Measurements from ENCODE around the gene SLC25A31.

SLC25A31 gene

GRCh38 chr4:127709456-127709855, 20.7 kb upstream of the SLC25A31 start:
- H3K56ac ChIP-seq (ENCODE audit: low read length): no peak overlapping the region
- no peak for DNase-seq
- no peak overlapping the region for H3K23ac ChIP-seq (ENCODE audit: low read length)
- no peak overlapping the region for H2BK120ac ChIP-seq (ENCODE audit: low read depth, low read length)
- no peak overlapping the region for H4K5ac ChIP-seq (ENCODE audit: low read length)
- no peak overlapping the region for H3K4me3 ChIP-seq (ENCODE audit: low read length)
- no peak overlapping the region for H2AK5ac ChIP-seq (ENCODE audit: low read length)
- no peaks in the 10 kb centered on the region for H3K4me1 ChIP-seq (ENCODE audit: control insufficient read depth, low read depth, low read length)
- H3K36me3 ChIP-seq (ENCODE audit: control insufficient read depth, insufficient read depth, low read length): no peaks in the 10 kb centered on the region
- H3K79me2 ChIP-seq (ENCODE audit: control insufficient read depth, insufficient read depth, low read length): no peaks in the 10 kb centered on the region
- H3K18ac ChIP-seq (ENCODE audit: low read length): no peak overlapping the region
- no peak overlapping the region for H4K8ac ChIP-seq (ENCODE audit: low read depth, low read length)
- no peaks in the 10 kb centered on the region for H3K79me1 ChIP-seq (ENCODE audit: low read length)
- no peak overlapping the region for H3K27ac ChIP-seq (ENCODE audit: low read depth, low read length)
- no peak overlapping the region for H2BK15ac ChIP-seq (replicated peaks; ENCODE audit: low read depth)
- no peak overlapping the region for H3K4me2 ChIP-seq (ENCODE audit: low read length)
- WGBS (ENCODE audit: extremely low coverage, insufficient coverage, low lambda C conversion rate): no CpG with 5 or more reads among the region's 3 CpGs
- no peak overlapping the region for H2BK5ac ChIP-seq (ENCODE audit: low read length)
- H3K4ac ChIP-seq (ENCODE audit: low read depth, low read length): no peak overlapping the region
- no peak overlapping the region for H3K9ac ChIP-seq (ENCODE audit: low read length)
- H3K27me3 ChIP-seq (ENCODE audit: insufficient read depth, low read length, poor library complexity): no peaks in the 10 kb centered on the region

- H3K18ac ChIP-seq (ENCODE audit: low read length): no peak overlapping the region
These were observed 1.2 kb downstream of the SLC25A31 start for GRCh38 chr4:127731406-127731805.

GRCh38 chr4:127732623-127733328, 2.6 kb downstream of the SLC25A31 start:
- Histone ChIP-seq H3K9ac (ENCODE audit: low read length) (no peak overlapping the region), H3K4me1 (ENCODE audit: control insufficient read depth, low read depth, low read length) (no peaks in the 10 kb centered on the region), H4K8ac (ENCODE audit: low read depth, low read length) (no peak overlapping the region), H3K23ac (ENCODE audit: low read length) (no peak overlapping the region), H3K18ac (ENCODE audit: low read length) (no peak overlapping the region), H3K27me3 (ENCODE audit: insufficient read depth, low read length, poor library complexity) (no peaks in the 10 kb centered on the region), H3K4me3 (ENCODE audit: low read length) (no peak overlapping the region), H3K4ac (ENCODE audit: low read depth, low read length) (no peak overlapping the region), H3K4me2 (ENCODE audit: low read length) (no peak overlapping the region), H3K27ac (ENCODE audit: low read depth, low read length) (no peak overlapping the region), H3K56ac (ENCODE audit: low read length) (no peak overlapping the region), H2BK15ac (replicated peaks; ENCODE audit: low read depth) (no peak overlapping the region), H2AK5ac (ENCODE audit: low read length) (no peak overlapping the region), H2BK5ac (ENCODE audit: low read length) (no peak overlapping the region), H4K5ac (ENCODE audit: low read length) (no peak overlapping the region), H3K79me1 (ENCODE audit: low read length) (no peaks in the 10 kb centered on the region), H2BK120ac (ENCODE audit: low read depth, low read length) (no peak overlapping the region), H3K36me3 (ENCODE audit: control insufficient read depth, insufficient read depth, low read length) (no peaks in the 10 kb centered on the region), H3K79me2 (ENCODE audit: control insufficient read depth, insufficient read depth, low read length) (no peaks in the 10 kb centered on the region)
- WGBS (ENCODE audit: extremely low coverage, insufficient coverage, low lambda C conversion rate): no CpG with 5 or more reads among the region's 8 CpGs
- DNase-seq: peak; percentile 60

More at GRCh38 chr4:127731406-127731805, 1.2 kb downstream of the SLC25A31 start:
- H2BK120ac ChIP-seq (ENCODE audit: low read depth, low read length): no peak overlapping the region
- DNase-seq: no peak
- H3K9ac ChIP-seq (ENCODE audit: low read length): no peak overlapping the region
- no peak overlapping the region for H4K8ac ChIP-seq (ENCODE audit: low read depth, low read length)
- no peak overlapping the region for H3K23ac ChIP-seq (ENCODE audit: low read length)
- H2AK5ac ChIP-seq (ENCODE audit: low read length): no peak overlapping the region
- no peaks in the 10 kb centered on the region for H3K4me1 ChIP-seq (ENCODE audit: control insufficient read depth, low read depth, low read length)
- no peak overlapping the region for H3K4me3 ChIP-seq (ENCODE audit: low read length)
- no peaks in the 10 kb centered on the region for H3K36me3 ChIP-seq (ENCODE audit: control insufficient read depth, insufficient read depth, low read length)
- H3K4me2 ChIP-seq (ENCODE audit: low read length): no peak overlapping the region
- WGBS (ENCODE audit: extremely low coverage, insufficient coverage, low lambda C conversion rate): no CpG with 5 or more reads among the region's 19 CpGs
- H3K79me2 ChIP-seq (ENCODE audit: control insufficient read depth, insufficient read depth, low read length): no peaks in the 10 kb centered on the region
- H3K27me3 ChIP-seq (ENCODE audit: insufficient read depth, low read length, poor library complexity): no peaks in the 10 kb centered on the region
- H3K79me1 ChIP-seq (ENCODE audit: low read length): no peaks in the 10 kb centered on the region
- no peak overlapping the region for H3K27ac ChIP-seq (ENCODE audit: low read depth, low read length)
- H2BK5ac ChIP-seq (ENCODE audit: low read length): no peak overlapping the region
- no peak overlapping the region for H2BK15ac ChIP-seq (replicated peaks; ENCODE audit: low read depth)
- no peak overlapping the region for H3K4ac ChIP-seq (ENCODE audit: low read depth, low read length)
- H3K56ac ChIP-seq (ENCODE audit: low read length): no peak overlapping the region
- no peak overlapping the region for H4K5ac ChIP-seq (ENCODE audit: low read length)

- Histone ChIP-seq H3K9ac (ENCODE audit: low read length) (no peak overlapping the region), H3K27me3 (ENCODE audit: insufficient read depth, low read length, poor library complexity) (no peaks in the 10 kb centered on the region), H3K4me1 (ENCODE audit: control insufficient read depth, low read depth, low read length) (no peaks in the 10 kb centered on the region), H3K23ac (ENCODE audit: low read length) (no peak overlapping the region), H4K5ac (ENCODE audit: low read length) (no peak overlapping the region), H3K36me3 (ENCODE audit: control insufficient read depth, insufficient read depth, low read length) (no peaks in the 10 kb centered on the region), H3K18ac (ENCODE audit: low read length) (no peak overlapping the region), H3K27ac (ENCODE audit: low read depth, low read length) (no peak overlapping the region), H3K4me3 (ENCODE audit: low read length) (no peak overlapping the region), H3K4ac (ENCODE audit: low read depth, low read length) (no peak overlapping the region), H3K79me2 (ENCODE audit: control insufficient read depth, insufficient read depth, low read length) (no peaks in the 10 kb centered on the region), H3K4me2 (ENCODE audit: low read length) (no peak overlapping the region), H3K79me1 (ENCODE audit: low read length) (no peaks in the 10 kb centered on the region), H4K8ac (ENCODE audit: low read depth, low read length) (no peak overlapping the region), H2BK120ac (ENCODE audit: low read depth, low read length) (no peak overlapping the region), H2BK15ac (replicated peaks; ENCODE audit: low read depth) (no peak overlapping the region), H3K56ac (ENCODE audit: low read length) (no peak overlapping the region), H2AK5ac (ENCODE audit: low read length) (no peak overlapping the region), H2BK5ac (ENCODE audit: low read length) (no peak overlapping the region)
- WGBS (ENCODE audit: extremely low coverage, insufficient coverage, low lambda C conversion rate): no CpG with 5 or more reads among the region's 2 CpGs
- no peak for DNase-seq
These were observed 4.8 kb downstream of the SLC25A31 start for GRCh38 chr4:127734976-127735375.

- no peak overlapping the region for H3K27ac ChIP-seq (ENCODE audit: low read depth, low read length)
- H3K4ac ChIP-seq (ENCODE audit: low read depth, low read length): no peak overlapping the region
- H3K4me1 ChIP-seq (ENCODE audit: control insufficient read depth, low read depth, low read length): no peaks in the 10 kb centered on the region
- H2BK15ac ChIP-seq (replicated peaks; ENCODE audit: low read depth): no peak overlapping the region
- H3K18ac ChIP-seq (ENCODE audit: low read length): no peak overlapping the region
- no CpG with 5 or more reads among the region's 4 CpGs for WGBS (ENCODE audit: extremely low coverage, insufficient coverage, low lambda C conversion rate)
- H3K79me1 ChIP-seq (ENCODE audit: low read length): no peaks in the 10 kb centered on the region
- no peak overlapping the region for H4K5ac ChIP-seq (ENCODE audit: low read length)
- DNase-seq: no peak
- no peaks in the 10 kb centered on the region for H3K79me2 ChIP-seq (ENCODE audit: control insufficient read depth, insufficient read depth, low read length)
- H3K23ac ChIP-seq (ENCODE audit: low read length): no peak overlapping the region
- H3K36me3 ChIP-seq (ENCODE audit: control insufficient read depth, insufficient read depth, low read length): no peaks in the 10 kb centered on the region
- H2AK5ac ChIP-seq (ENCODE audit: low read length): no peak overlapping the region
- H3K4me3 ChIP-seq (ENCODE audit: low read length): no peak overlapping the region
- no peak overlapping the region for H2BK5ac ChIP-seq (ENCODE audit: low read length)
- no peak overlapping the region for H4K8ac ChIP-seq (ENCODE audit: low read depth, low read length)
- H3K27me3 ChIP-seq (ENCODE audit: insufficient read depth, low read length, poor library complexity): no peaks in the 10 kb centered on the region
- no peak overlapping the region for H3K4me2 ChIP-seq (ENCODE audit: low read length)
- H2BK120ac ChIP-seq (ENCODE audit: low read depth, low read length): no peak overlapping the region
- no peak overlapping the region for H3K9ac ChIP-seq (ENCODE audit: low read length)
- H3K56ac ChIP-seq (ENCODE audit: low read length): no peak overlapping the region
These were observed 7.1 kb downstream of the SLC25A31 start for GRCh38 chr4:127737295-127737694.

GRCh38 chr4:127741247-127741646, 11.0 kb downstream of the SLC25A31 start:
- no peak overlapping the region for H2BK120ac ChIP-seq (ENCODE audit: low read depth, low read length)
- DNase-seq: no peak
- H2BK15ac ChIP-seq (replicated peaks; ENCODE audit: low read depth): no peak overlapping the region
- WGBS (ENCODE audit: extremely low coverage, insufficient coverage, low lambda C conversion rate): no CpG with 5 or more reads among the region's 1 CpG
- H2AK5ac ChIP-seq (ENCODE audit: low read length): no peak overlapping the region
- no peak overlapping the region for H3K4ac ChIP-seq (ENCODE audit: low read depth, low read length)
- no peak overlapping the region for H3K27ac ChIP-seq (ENCODE audit: low read depth, low read length)
- H3K27me3 ChIP-seq (ENCODE audit: insufficient read depth, low read length, poor library complexity): no peaks in the 10 kb centered on the region
- no peak overlapping the region for H3K4me3 ChIP-seq (ENCODE audit: low read length)
- H4K8ac ChIP-seq (ENCODE audit: low read depth, low read length): no peak overlapping the region
- no peaks in the 10 kb centered on the region for H3K36me3 ChIP-seq (ENCODE audit: control insufficient read depth, insufficient read depth, low read length)
- no peak overlapping the region for H3K4me2 ChIP-seq (ENCODE audit: low read length)
- no peak overlapping the region for H2BK5ac ChIP-seq (ENCODE audit: low read length)
- H4K5ac ChIP-seq (ENCODE audit: low read length): no peak overlapping the region
- no peaks in the 10 kb centered on the region for H3K79me1 ChIP-seq (ENCODE audit: low read length)
- no peak overlapping the region for H3K23ac ChIP-seq (ENCODE audit: low read length)
- no peak overlapping the region for H3K56ac ChIP-seq (ENCODE audit: low read length)
- H3K4me1 ChIP-seq (ENCODE audit: control insufficient read depth, low read depth, low read length): no peaks in the 10 kb centered on the region
- H3K9ac ChIP-seq (ENCODE audit: low read length): no peak overlapping the region
- H3K79me2 ChIP-seq (ENCODE audit: control insufficient read depth, insufficient read depth, low read length): no peaks in the 10 kb centered on the region
- H3K18ac ChIP-seq (ENCODE audit: low read length): no peak overlapping the region
